SU-DHL-6 (cell line): ENCODE data around the gene RAB26.

Experiments
- EZH2phosphoT487 ChIP-seq: fragments of 200-600 bp; sonication (generic), shearing (Covaris generic); conservative IDR thresholded peaks from 2 replicates; pipeline ENCODE4 v1.6.1; 2018; ENCODE audit warnings: mild to moderate bottlenecking, antibody characterized with exemption, low read length, moderate library complexity, mixed read lengths
- TF ChIP-seq, protein P1 (sequence below): fragments of 200-600 bp; sonication (generic); IDR thresholded peaks from one replicate; pipeline ENCODE4 v1.5.1; 2017; ENCODE audit warnings: antibody characterized with exemption, mild to moderate bottlenecking, low read length, moderate library complexity; ENCODE audit not compliant: insufficient read depth, poor library complexity, severe bottlenecking

DNA sequence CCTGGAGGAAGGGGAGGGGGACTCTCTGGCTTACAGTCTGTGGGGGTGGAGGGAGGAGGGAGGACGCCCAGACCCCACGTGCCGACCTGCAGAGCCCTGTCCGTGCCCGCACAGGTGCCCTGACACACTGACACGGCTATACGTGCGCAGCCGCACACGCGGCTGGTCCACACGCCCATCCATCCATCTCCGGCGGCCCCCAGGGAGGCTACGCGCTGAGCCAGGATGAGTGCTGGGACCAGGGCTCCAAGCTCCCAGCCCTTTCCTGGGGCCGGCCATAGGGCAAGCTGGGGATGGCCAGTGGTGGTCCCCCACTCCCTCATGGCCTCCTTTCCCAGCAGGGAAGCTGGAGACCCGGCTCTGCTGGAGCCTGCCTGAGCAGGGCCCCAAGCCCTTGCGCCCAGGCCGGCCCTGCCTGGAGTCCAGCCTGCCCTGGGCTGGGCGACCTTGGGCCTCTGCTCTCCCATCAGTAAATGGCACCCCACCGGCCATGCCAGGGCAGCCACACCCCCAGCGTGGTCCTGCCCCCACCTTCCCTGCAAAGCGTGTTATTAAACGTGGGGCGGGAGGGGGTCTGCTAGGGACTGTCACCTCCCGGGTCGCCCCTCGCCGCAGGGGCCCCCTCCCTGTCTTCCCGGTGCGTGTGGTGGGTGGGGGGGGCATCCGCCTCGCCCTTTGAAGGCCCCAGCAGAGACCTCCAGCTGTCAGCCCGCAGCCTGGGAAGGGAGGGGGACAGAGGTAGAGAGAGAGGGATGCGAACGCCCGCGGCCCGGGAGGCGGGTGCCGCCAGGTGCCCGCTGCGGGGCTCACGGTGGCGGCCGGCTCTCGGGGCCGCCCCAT is 47.1 kb downstream of the RAB26 start:
- TF ChIP-seq, protein P1, sequence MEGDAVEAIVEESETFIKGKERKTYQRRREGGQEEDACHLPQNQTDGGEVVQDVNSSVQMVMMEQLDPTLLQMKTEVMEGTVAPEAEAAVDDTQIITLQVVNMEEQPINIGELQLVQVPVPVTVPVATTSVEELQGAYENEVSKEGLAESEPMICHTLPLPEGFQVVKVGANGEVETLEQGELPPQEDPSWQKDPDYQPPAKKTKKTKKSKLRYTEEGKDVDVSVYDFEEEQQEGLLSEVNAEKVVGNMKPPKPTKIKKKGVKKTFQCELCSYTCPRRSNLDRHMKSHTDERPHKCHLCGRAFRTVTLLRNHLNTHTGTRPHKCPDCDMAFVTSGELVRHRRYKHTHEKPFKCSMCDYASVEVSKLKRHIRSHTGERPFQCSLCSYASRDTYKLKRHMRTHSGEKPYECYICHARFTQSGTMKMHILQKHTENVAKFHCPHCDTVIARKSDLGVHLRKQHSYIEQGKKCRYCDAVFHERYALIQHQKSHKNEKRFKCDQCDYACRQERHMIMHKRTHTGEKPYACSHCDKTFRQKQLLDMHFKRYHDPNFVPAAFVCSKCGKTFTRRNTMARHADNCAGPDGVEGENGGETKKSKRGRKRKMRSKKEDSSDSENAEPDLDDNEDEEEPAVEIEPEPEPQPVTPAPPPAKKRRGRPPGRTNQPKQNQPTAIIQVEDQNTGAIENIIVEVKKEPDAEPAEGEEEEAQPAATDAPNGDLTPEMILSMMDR = no peak
- no peak for TF ChIP-seq EZH2phosphoT487
